NCI-H128 (cell line): ENCODE results near the gene PLA2G4E.

Source experiments
- DNase-seq: peaks from one replicate; lab custom pipeline; 2025; ENCODE audit not compliant: unreplicated experiment; lab: John Stamatoyannopoulos, UW

PLA2G4E gene

GRCh38 chr15:42024303-42024702 is 3.5 kb upstream of the PLA2G4E start:
- DNase-seq, result no peak

- no peak for DNase-seq
Measured at GRCh38 chr15:42021593-42021992, 751 bp upstream of the PLA2G4E start.

- no peak for DNase-seq
Measured at GRCh38 chr15:42018306-42019224, 2.3 kb downstream of the PLA2G4E start.

- no peak for DNase-seq
Measured at GRCh38 chr15:42016971-42017370, 3.9 kb downstream of the PLA2G4E start.

- no peak for DNase-seq
Measured at GRCh38 chr15:42014406-42014805, 6.4 kb downstream of the PLA2G4E start.

- DNase-seq, result no peak
Measured at GRCh38 chr15:42012928-42013482, 7.8 kb downstream of the PLA2G4E start.

GRCh38 chr15:42012241-42012640 is 8.6 kb downstream of the PLA2G4E start:
- DNase-seq, result no peak

DNA sequence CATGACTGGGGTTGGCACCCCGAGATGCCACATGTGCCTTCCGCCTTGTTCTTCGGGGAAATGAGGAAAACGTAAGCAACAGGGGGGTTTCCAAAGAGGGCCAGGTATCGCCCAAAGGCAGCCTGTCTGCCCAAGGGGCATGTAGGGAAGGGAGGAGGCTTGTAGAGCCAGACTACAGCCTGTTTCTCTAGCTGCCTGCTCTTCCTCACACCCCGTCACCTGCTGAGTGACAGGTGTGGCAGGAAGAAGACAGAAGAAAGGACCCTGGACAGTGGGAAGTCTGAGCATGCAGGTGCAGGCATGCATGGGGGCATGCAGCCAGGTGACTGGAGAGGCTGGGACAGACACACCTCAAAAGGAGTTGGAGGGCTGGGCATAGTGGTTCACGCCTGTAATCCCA is 9.8 kb downstream of the PLA2G4E start:
- DNase-seq, result no peak

- DNase-seq, result no peak
Measured at GRCh38 chr15:42010434-42010833, 10.4 kb downstream of the PLA2G4E start.

DNA sequence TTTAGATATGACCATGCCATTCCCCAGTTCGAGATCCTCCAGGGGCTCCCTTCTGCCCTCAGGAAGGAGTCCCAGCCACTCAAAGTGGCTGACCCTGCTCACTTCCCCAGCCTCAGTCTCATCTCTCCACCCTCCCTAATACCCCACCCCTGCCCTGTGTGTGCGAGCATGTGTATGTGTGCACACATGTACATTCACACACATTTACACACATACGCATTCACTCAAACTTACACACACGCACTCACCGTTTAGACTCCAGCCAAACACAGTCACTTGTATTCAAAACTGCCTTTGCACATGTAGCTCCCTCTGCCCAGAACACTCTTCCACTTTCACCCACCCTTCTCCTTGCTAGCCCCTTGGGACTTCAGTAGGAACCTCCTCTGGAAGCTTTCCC is 11.4 kb downstream of the PLA2G4E start:
- DNase-seq, result no peak

DNA sequence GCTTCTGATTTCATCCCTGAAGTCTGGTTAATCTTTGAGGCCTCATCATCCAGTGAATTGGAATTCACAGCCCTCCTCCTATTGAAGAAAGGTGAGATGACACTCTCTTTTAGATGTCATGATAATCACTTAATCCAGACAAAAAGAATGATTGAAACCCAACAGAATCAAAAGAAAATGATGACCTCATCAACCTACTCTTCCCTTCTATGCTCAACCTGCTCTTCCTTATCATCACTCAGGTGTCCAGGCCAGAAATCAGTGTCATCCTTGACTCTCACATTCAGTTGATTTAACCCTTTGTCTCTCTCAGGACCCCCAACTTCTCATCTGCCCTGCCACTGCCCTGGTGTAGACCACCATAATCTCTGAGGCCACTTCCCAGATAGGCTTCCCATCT is 11.8 kb downstream of the PLA2G4E start:
- DNase-seq, result no peak

- DNase-seq, result no peak
Measured at GRCh38 chr15:42007386-42007785, 13.5 kb downstream of the PLA2G4E start.

- no peak for DNase-seq
Measured at GRCh38 chr15:42002333-42002732, 18.5 kb downstream of the PLA2G4E start.

DNA sequence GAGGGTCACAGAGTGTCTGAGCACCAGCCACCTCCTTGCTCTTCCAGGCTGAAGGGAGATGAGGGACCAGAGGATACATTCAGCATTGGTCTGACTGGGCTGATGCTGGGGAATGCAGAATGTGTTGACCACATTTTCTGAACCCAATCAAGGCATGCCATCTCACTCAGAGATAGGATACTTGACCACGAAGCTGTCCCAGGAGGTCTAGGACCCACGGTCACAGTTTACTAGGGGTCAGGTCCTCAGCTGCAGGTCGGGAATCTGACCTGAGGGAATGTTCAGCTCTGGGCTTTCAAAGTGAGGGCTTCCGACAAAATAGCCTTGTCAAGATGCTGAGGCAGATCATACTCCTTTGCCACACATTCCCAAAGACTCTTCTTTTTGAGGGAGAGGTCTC is 19.6 kb downstream of the PLA2G4E start:
- DNase-seq, result no peak

DNA sequence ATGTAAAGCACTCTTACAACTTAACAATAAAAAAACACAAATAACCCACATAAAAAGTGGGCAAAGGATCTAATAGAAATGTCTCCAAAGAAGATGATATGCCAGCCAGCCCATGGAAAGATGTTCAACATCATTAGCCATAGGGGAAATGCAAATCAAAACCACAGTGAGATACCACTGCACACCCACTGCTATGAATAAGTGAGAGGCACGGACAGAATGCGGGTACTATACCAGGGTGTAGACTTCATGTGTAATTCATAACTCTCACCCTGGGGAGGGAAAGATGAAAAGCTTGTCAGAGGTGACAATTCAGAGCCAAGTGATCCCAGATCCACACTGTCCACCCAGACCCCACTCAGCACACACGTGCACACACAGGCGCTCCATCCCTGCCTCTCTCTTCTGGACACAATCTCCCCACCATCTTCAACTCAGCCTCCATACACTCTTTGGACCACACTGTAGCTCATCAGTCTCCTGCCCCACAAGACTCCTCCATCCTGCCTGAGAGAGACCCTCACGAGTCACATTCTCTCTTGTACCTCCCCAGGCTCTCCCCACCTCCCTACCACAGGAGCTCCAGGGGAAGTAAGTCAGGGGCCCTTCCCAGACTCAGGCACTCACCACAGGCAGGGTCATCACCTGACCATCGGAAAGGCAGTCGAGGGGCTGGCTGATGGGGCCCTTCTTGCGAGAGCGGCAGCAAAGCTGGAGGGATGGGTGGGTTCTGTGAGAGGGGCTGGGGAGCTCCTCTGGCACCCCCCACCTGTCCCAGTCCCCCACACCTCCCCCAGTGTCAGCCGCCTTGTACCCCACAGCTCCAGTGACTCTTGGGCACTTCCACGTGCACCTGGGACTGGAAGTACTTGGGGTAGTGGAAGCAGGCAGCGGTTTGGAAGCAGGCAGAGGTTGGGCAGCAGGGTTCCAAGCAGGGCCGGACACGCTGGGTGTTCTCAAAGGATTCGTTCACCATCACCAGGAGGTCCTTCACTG is 21.3 kb downstream of the PLA2G4E start:
- no peak for DNase-seq

DNA sequence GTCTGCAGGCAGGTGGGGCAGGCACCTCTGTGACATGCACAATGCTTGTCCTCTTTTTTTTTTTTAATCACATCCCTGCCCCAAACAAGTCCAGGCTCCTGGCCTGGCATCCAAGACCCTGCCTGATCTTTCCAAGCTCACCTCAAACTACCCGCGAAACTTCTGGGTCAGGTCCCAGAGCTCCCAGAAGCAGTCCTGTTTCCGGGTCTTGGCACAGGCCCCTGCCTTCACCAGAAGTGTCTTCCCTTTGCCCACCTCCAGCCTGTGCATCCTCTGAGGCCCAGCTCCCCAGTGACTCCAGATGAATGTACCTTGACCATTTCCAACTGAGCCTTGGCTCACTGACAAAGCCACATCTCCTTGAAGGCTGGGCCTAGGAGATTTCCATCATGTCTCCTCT is 23.0 kb downstream of the PLA2G4E start:
- no peak for DNase-seq

GRCh38 chr15:41996921-41997592 is 23.8 kb downstream of the PLA2G4E start:
- DNase-seq, result no peak

DNA sequence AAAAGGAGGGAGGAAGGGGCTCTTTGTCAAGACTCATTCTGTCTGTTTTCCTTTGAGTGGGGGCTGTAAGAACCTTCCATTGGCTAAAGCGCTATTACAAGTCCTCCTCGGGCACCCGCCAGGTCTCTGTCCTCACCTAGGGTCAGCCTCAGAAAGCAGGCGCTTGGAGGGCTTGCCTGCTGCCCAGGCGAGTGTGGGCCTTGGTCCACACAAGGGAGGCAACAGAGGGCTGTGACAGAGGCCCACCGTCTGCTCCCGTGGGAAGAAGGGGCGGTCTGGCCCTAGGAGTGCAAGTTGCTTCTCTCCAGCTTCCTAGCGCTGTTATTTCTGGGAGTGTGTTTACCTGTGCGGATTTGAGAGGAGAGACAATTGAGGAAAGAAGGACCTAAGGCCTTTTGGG is 24.5 kb downstream of the PLA2G4E start:
- DNase-seq, result no peak

DNA sequence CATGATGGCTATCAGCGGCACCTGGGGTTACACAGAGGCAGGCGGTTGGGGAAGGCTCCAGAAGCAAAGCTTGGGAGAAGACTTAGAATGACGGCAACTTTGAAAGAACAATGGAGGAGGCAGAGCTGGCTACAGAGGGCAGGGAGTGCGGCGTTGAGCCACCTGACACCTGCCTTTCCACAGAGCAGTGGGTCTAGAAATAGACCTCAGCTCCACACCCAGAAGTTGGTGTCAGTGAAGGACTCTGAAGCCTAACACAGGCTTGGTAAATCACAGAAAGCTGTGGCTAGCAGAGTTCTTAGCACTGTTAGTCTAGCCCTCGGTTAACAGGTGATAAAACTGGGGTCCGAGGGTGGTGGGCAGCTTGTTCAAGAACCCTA is 25.4 kb downstream of the PLA2G4E start:
- DNase-seq, result no peak

DNA sequence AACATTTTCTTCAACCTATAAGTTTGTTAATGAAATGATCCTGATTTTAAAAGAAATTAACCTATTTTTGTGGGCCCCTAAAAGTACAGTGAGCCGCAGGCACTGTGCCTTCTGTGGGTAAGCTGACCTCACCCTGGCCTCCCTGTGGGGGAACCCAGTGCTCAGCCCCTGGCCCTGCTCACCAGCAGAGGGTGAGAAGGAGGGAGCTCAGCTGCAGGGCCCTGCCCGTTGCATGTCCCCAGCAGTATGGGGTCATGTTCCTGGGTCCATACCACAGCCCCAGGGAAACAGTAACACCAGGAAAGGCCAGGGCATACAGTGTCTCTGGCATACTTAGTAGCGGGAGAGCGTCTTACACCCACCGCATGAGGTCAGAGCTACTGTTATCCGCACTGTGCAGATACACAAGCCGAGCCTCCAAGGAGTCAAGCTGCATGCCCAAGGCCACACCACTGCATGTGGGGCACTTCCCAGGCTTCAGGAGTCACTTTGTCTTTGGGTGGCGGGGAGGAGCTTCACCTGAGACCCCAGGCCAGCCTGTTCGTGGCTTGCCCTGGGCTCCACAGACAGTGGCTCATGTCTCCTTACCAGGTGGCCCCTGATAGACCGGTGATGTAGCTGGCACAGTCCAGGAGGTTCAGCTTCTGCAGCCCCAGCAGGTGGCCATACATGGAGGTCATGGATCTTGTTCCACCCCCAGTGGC is 25.9 kb downstream of the PLA2G4E start:
- no peak for DNase-seq
